ENCODE data around the gene MPG.

GRCh38 chr16:33877-34647 is 44.0 kb upstream of the MPG start:
- TF ChIP-seq CTCF (IDR thresholded peaks at IDR 0.05) (no peak), EZH2 (IDR thresholded peaks at IDR 0.05) (no peak)
